DND-41 (cell line): ENCODE data around the gene GBX1.

Experiments
- ATAC-seq: fragments of 200-7000 bp; cut with Tn5 transposase; 3 replicates; pipeline ENCODE4 v1.9.1; 2021; ENCODE audit warnings: low read depth; ENCODE audit not compliant: insufficient read depth
- DNase-seq: peaks from one replicate; pipeline ENCODE4 v3.0.0-alpha.2; 2020
- H2AFZ ChIP-seq: 2 replicates; pipeline ENCODE4 v1.6.0; 2012; ENCODE audit warnings: low read depth, low read length
- H3K27ac ChIP-seq: 2 replicates; pipeline ENCODE4 v1.5.1; 2012; ENCODE audit warnings: low read length, inconsistent platforms
- H3K27me3 ChIP-seq: fragments of 200-600 bp; sonication (generic); 2 replicates; pipeline ENCODE4 v1.6.0; 2012; ENCODE audit warnings: low read length, mild to moderate bottlenecking, inconsistent platforms; ENCODE audit not compliant: insufficient read depth, poor library complexity
- H3K36me3 ChIP-seq: 2 replicates; pipeline ENCODE4 v1.5.1; 2012; ENCODE audit warnings: low read length, inconsistent platforms; ENCODE audit not compliant: insufficient read depth
- H3K4me1 ChIP-seq: 2 replicates; pipeline ENCODE4 v1.5.1; 2012; ENCODE audit warnings: mild to moderate bottlenecking, low read length; ENCODE audit not compliant: insufficient read depth
- H3K4me2 ChIP-seq: 2 replicates; pipeline ENCODE4 v1.6.0; 2012; ENCODE audit warnings: mild to moderate bottlenecking, moderate library complexity, low read length, inconsistent platforms; ENCODE audit not compliant: insufficient read depth
- H3K4me3 ChIP-seq, 2 experiments: fragments of 200-600 bp in 1 of 2; shearing (Covaris generic) in 1 of 2; 2 replicates each; pipeline ENCODE4 v1.5.1; 2012 to 2016; ENCODE audit warnings: inconsistent platforms in 2 of 2, low read length in 2 of 2, mild to moderate bottlenecking in 2 of 2, low read depth in 1 of 2, moderate library complexity in 1 of 2
- H3K79me2 ChIP-seq: 2 replicates; pipeline ENCODE4 v1.6.0; 2012; ENCODE audit warnings: low read length, inconsistent platforms; ENCODE audit not compliant: insufficient read depth
- H3K9ac ChIP-seq: 2 replicates; pipeline ENCODE4 v1.6.0; 2012; ENCODE audit warnings: low read depth, mild to moderate bottlenecking, inconsistent platforms, low read length, moderate library complexity
- H3K9me3 ChIP-seq: 2 replicates; pipeline ENCODE4 v1.5.1; 2012; ENCODE audit warnings: low read length, moderate library complexity, mild to moderate bottlenecking, inconsistent platforms; ENCODE audit not compliant: insufficient read depth, severe bottlenecking
- H4K20me1 ChIP-seq: 2 replicates; pipeline ENCODE4 v1.6.0; 2012; ENCODE audit warnings: low read length; ENCODE audit not compliant: insufficient read depth
- CTCF ChIP-seq: IDR thresholded peaks from 2 replicates; pipeline ENCODE4 v1.5.1; 2012; ENCODE audit warnings: borderline replicate concordance, low read length, moderate library complexity, mild to moderate bottlenecking; ENCODE audit not compliant: poor library complexity, severe bottlenecking; ENCODE audit errors: extremely low read depth
- EZH2 ChIP-seq: IDR thresholded peaks from 3 replicates; pipeline ENCODE4 v1.6.1; 2012; ENCODE audit warnings: borderline replicate concordance, low read depth, mild to moderate bottlenecking, moderate library complexity, low read length, inconsistent platforms; ENCODE audit not compliant: severe bottlenecking

Gene GBX1

GRCh38 chr7:151134743-151135524 lies 32.6 kb downstream of the GBX1 start:
- Histone ChIP-seq H3K4me1 (no peaks in the 10 kb centered on the region), H3K79me2 (no peaks in the 10 kb centered on the region), H3K9me3 (no peaks in the 10 kb centered on the region), H3K4me3 (no peak overlapping the region), H3K27me3 (no peaks in the 10 kb centered on the region), H3K36me3 (peaks cover 42% of the 10 kb centered on the region), H3K27ac (no peak overlapping the region), H2AFZ (no peak overlapping the region), H3K9ac (no peak overlapping the region), H4K20me1 (no peaks in the 10 kb centered on the region; the same call in 1 of the 2 replicates), H3K4me2 (no peak overlapping the region)
- TF ChIP-seq CTCF (no peak), EZH2 (no peak)
- DNase-seq (no peak), ATAC-seq (no peak)

GRCh38 chr7:151133986-151134742 lies 33.3 kb downstream of the GBX1 start:
- DNase-seq (no peak), ATAC-seq (no peak)
- no peaks in the 10 kb centered on the region for H3K4me1 ChIP-seq
- H3K4me3 ChIP-seq = no peak overlapping the region
- H4K20me1 ChIP-seq = no peaks in the 10 kb centered on the region; the same call in 1 of the 2 replicates
- TF ChIP-seq EZH2 = no peak
- TF ChIP-seq CTCF = no peak
- peaks cover 46% of the 10 kb centered on the region for H3K36me3 ChIP-seq
- no peak overlapping the region for H2AFZ ChIP-seq
- H3K79me2 ChIP-seq = no peaks in the 10 kb centered on the region
- no peak overlapping the region for H3K27ac ChIP-seq
- no peaks in the 10 kb centered on the region for H3K27me3 ChIP-seq
- no peak overlapping the region for H3K4me2 ChIP-seq
- H3K9me3 ChIP-seq = no peaks in the 10 kb centered on the region
- no peak overlapping the region for H3K9ac ChIP-seq

- Histone ChIP-seq H3K27me3 (no peaks in the 10 kb centered on the region), H3K4me1 (no peaks in the 10 kb centered on the region), H3K4me3 (no peak overlapping the region), H3K79me2 (no peaks in the 10 kb centered on the region), H3K4me2 (no peak overlapping the region), H2AFZ (no peak overlapping the region), H4K20me1 (no peaks in the 10 kb centered on the region; the same call in 1 of the 2 replicates), H3K9ac (no peak overlapping the region), H3K36me3 (peaks cover 46% of the 10 kb centered on the region), H3K9me3 (no peaks in the 10 kb centered on the region), H3K27ac (no peak overlapping the region)
- no peak for TF ChIP-seq CTCF
- no peak for ATAC-seq
- DNase-seq = no peak
These were observed 34.1 kb downstream of the GBX1 start for GRCh38 chr7:151133266-151133985.
